Spinal cord (tissue), 10 donors: ENCODE measurements around the gene IQCF2. TPM values are rescaled to one million over a fixed set of nuclear protein-coding genes. Genes with fewer than 3 reads are reported as not detected.

Experiments used
- DNase-seq, 6 donors: peaks; one replicate each; pipeline versions ENCODE4 v3.0.0 to v3.0.0-alpha.2; 2013 to 2015; ENCODE audit warnings: low spot score in 6 of 6, low read depth in 4 of 6
- H3K27ac ChIP-seq: one replicate; pipeline ENCODE4 v1.5.1; 2013; ENCODE audit warnings: low read depth, low read length, control low read depth
- H3K27me3 ChIP-seq: one replicate; pipeline ENCODE4 v1.6.1; 2013; ENCODE audit warnings: low read length; ENCODE audit not compliant: control insufficient read depth, insufficient read depth
- H3K36me3 ChIP-seq: one replicate; pipeline ENCODE4 v1.6.1; 2013; ENCODE audit warnings: low read length; ENCODE audit not compliant: control insufficient read depth, insufficient read depth
- H3K4me1 ChIP-seq: one replicate; pipeline ENCODE4 v1.6.1; 2013; ENCODE audit warnings: low read length; ENCODE audit not compliant: control insufficient read depth, insufficient read depth
- H3K4me3 ChIP-seq: one replicate; pipeline ENCODE4 v1.5.1; 2013; ENCODE audit warnings: low read depth, low read length, control low read depth
- H3K9me3 ChIP-seq: one replicate; pipeline ENCODE4 v1.6.1; 2013; ENCODE audit warnings: low read length; ENCODE audit not compliant: control insufficient read depth, insufficient read depth
- WGBS: methylation state at CpG from one replicate; pipeline ENCODE4 v1.1.5; 2013; ENCODE audit warnings: missing lambda C conversion rate; ENCODE audit not compliant: insufficient coverage; 5-methylcytosine and 5-hydroxymethylcytosine counted together
- long read RNA-seq, 4 donors: transcript quantifications; one replicate each; lab custom pipeline, GENCODE V29; 2026
- polyA plus RNA-seq, 2 donors: library from polyadenylated mRNA; unstranded; fragments of 120-200 nt; gene quantifications; one replicate each; pipeline ENCODE4 v1.2.1, GENCODE V29; 2013; ENCODE audit not compliant: insufficient read length in 2 of 2
- total RNA-seq, 2 donors: library from RNA; depleted of rRNA in 1 of 2; stranded (reverse); fragments of 120-200 nt in 1 of 2; fragments of >200 nt in 1 of 2; gene quantifications; one replicate each; pipeline versions ENCODE4 v1.2.3 to v1.2.4, GENCODE V29; 2013 to 2014
- donor health status: healthy.

The IQCF2 gene
- total RNA-seq = not detected
- polyA plus RNA-seq = not detected
- long read RNA-seq, donor 1 = 0 reads
- long read RNA-seq, donor 2 = 0 reads
- long read RNA-seq, donor 3 = 0 reads
- long read RNA-seq, donor 4 = 0 reads

DNA sequence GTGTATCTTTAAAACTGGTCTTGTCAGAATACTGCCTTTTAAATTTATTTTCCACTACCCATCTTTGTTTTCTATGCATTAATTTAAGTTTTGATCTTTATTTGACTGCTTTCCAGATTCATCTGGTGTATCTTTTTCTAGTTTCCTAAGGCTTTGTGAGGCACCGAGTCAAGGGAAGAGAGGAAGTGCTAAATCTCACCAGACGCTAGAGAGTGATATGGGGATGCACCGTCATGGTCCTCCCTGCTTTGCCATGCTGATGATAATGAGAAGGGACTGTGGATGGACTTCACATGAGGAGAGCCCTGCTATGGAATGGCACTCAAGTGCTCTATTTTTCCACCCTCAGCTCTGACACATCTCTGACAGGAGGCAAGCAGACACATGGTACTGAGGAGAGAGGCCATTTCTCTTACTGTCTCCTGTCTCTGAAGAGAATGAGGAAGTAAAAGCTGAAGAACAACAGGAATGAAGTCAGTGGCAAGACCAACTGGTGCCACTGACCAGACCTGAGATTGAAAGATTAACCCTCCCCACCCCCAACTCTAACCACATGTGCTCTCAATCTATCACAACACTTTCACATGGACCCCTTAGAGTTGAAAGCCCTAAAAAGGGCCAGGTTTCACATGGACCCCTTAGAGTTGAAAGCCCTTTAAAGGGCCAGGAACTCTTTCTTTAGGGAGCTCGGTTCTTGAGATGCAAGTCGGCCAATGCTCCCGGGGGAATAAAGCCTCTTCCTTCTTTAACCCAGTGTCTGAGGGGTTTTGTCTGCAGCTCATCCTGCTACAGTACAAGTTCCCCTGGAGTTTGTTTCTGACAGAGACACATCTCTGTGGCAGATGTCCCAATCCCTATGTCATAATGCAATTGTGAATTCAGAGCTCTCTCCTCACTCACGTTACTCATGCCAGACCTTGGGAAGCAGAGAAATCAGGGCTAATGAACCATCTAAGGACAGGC, at the start of gene IQCF2:
Gene IQCF2 (plus strand): TSS at position 913 of the 963 bp plus-strand sequence. CDS start 52 bp downstream, outside the sequence.
- 81% methylated on average over 6 of the region's 7 CpGs for WGBS
- no peak for DNase-seq
- H3K4me3 ChIP-seq = no peak within 1 kb of the TSS

GRCh38 chr3:51813539-51813938, 47.9 kb upstream of the IQCF2 start:
- peak in 4 of 6 donors; percentile 48 to 83 (median 68) for DNase-seq
- 26% methylated on average over 6 of the region's 6 CpGs for WGBS
- no peaks in the 10 kb centered on the region for H3K9me3 ChIP-seq

More for the DNA sequence above, at the start of gene IQCF2:
- Histone ChIP-seq H3K27ac (no peak within 1 kb of the TSS), H3K9me3 (no peaks in the 10 kb centered on the region), H3K4me1 (no peaks in the 10 kb centered on the region), H3K36me3 (no peaks in the 10 kb centered on the region), H3K27me3 (no peaks in the 10 kb centered on the region)

DNA sequence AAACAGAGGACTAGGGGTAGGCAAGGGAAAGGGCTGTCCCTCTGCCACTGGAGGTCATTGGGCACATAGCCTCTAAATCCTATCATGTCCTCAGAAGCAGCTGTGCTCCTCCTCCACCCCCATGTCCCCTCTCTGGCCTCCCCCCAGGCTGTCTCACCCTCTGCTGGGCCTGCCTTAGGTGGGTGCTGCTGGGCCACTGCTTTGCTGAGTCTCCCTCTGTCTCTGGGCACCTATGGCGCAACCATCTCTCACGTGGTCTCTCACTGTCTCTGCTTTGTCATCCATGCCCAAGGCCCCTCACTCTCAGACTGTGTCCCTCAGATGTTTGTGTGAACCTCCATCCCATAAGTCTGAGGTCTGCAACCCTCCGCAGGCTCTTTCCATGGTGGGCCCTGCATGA, 47.4 kb upstream of the IQCF2 start:
- no peaks in the 10 kb centered on the region for H3K36me3 ChIP-seq
- no peaks in the 10 kb centered on the region for H3K9me3 ChIP-seq
- H3K4me3 ChIP-seq = no peak overlapping the region
- 89% methylated on average over 3 of the region's 3 CpGs for WGBS
- no peak overlapping the region for H3K27ac ChIP-seq
- no peaks in the 10 kb centered on the region for H3K27me3 ChIP-seq
- H3K4me1 ChIP-seq = peaks cover 13% of the 10 kb centered on the region
- DNase-seq = no peak

More at GRCh38 chr3:51813539-51813938, 47.9 kb upstream of the IQCF2 start:
- Histone ChIP-seq H3K27ac (no peak overlapping the region), H3K27me3 (no peaks in the 10 kb centered on the region), H3K4me1 (peaks cover 13% of the 10 kb centered on the region), H3K36me3 (no peaks in the 10 kb centered on the region), H3K4me3 (no peak overlapping the region)

DNA sequence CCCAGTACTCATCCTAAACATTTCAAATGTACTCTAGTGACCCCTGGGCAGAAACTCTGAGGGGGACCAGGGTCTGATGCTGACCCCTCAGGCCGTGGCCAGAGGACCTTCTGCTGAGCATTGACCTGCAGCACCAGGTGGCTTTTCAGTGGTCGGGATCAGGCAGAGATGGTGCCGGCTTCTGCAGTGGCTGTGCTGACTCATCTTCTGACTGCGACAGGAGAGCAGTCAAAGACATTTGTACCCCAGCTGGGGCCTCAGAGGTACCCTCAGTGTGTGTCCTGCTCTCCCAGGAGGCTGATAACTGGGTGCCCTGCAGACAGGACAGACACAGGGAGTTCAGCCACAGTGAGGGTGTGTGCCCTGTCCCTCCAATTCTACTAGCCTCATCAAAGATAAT, 45.8 kb upstream of the IQCF2 start:
- Histone ChIP-seq H3K9me3 (no peaks in the 10 kb centered on the region), H3K27ac (no peak overlapping the region), H3K27me3 (peaks cover 3% of the 10 kb centered on the region), H3K4me3 (no peak overlapping the region), H3K36me3 (no peaks in the 10 kb centered on the region), H3K4me1 (peaks cover 13% of the 10 kb centered on the region)
- DNase-seq = no peak
- 83% methylated on average over 4 of the region's 4 CpGs for WGBS

DNA sequence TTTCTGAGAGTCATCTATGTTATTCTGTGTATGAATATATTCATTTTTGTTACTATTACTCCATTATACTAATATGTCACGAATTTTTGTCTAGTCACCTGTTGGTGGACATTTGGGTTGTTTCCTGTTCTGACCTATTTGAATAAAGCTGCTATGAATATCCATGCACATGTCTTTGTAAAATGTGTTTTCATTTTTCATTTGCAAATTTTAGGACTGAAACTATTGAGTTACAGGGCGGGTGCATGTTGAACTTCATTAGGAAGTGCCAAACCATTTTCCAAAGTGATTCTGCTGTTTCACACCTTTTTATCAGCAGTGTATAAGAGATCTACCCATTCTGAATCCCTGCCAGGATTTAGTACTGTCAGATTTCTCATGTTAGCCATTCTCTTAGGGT, 44.7 kb upstream of the IQCF2 start:
- no peaks in the 10 kb centered on the region for H3K36me3 ChIP-seq
- no peak for DNase-seq
- no CpG with 5 or more reads among the region's 2 CpGs for WGBS

DNA sequence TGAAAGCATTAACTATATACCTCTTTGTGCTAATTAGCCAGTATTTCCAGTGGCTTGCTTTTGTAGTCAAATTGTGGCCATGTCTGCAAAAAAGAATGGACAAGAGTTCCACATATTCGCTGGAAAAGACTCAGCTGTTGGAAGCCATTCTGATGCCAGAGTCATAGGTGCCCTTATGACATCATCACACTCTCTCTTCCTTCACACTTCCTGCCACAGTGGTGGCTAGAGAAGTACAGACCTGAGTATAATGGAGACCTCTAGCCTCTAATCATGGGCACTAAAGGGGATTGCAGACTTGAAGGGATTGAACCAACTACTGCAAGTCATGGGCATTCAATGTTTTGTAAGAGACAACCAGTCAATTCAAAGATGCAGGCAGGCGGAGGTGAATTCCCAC, 44.0 kb upstream of the IQCF2 start:
- H3K4me1 ChIP-seq = peaks cover 13% of the 10 kb centered on the region
- H3K9me3 ChIP-seq = no peaks in the 10 kb centered on the region
- no peaks in the 10 kb centered on the region for H3K36me3 ChIP-seq
- H3K27ac ChIP-seq = no peak overlapping the region
- peaks cover 3% of the 10 kb centered on the region for H3K27me3 ChIP-seq
- DNase-seq = no peak
- H3K4me3 ChIP-seq = no peak overlapping the region
- 100% methylated on average over 1 of the region's 2 CpGs for WGBS

More for the DNA sequence above, 44.7 kb upstream of the IQCF2 start:
- Histone ChIP-seq H3K4me3 (no peak overlapping the region), H3K27me3 (peaks cover 3% of the 10 kb centered on the region), H3K4me1 (peaks cover 13% of the 10 kb centered on the region), H3K9me3 (no peaks in the 10 kb centered on the region), H3K27ac (no peak overlapping the region)

- no peaks in the 10 kb centered on the region for H3K36me3 ChIP-seq
- WGBS = 94% methylated on average over 15 of the region's 15 CpGs
Measured at GRCh38 chr3:51819151-51819550, 42.3 kb upstream of the IQCF2 start.

GRCh38 chr3:51819709-51820406, 41.6 kb upstream of the IQCF2 start:
- peaks cover 3% of the 10 kb centered on the region for H3K27me3 ChIP-seq
- H3K4me3 ChIP-seq = no peak overlapping the region
- no peak overlapping the region for H3K27ac ChIP-seq
- no peaks in the 10 kb centered on the region for H3K36me3 ChIP-seq
- no peaks in the 10 kb centered on the region for H3K9me3 ChIP-seq
- no peaks in the 10 kb centered on the region for H3K4me1 ChIP-seq
- no peak for DNase-seq
- WGBS = 49% methylated on average over 10 of the region's 12 CpGs

More at GRCh38 chr3:51819151-51819550, 42.3 kb upstream of the IQCF2 start:
- Histone ChIP-seq H3K4me3 (no peak overlapping the region), H3K27me3 (peaks cover 3% of the 10 kb centered on the region), H3K27ac (no peak overlapping the region), H3K4me1 (peaks cover 2% of the 10 kb centered on the region), H3K9me3 (no peaks in the 10 kb centered on the region)
- no peak for DNase-seq

DNA sequence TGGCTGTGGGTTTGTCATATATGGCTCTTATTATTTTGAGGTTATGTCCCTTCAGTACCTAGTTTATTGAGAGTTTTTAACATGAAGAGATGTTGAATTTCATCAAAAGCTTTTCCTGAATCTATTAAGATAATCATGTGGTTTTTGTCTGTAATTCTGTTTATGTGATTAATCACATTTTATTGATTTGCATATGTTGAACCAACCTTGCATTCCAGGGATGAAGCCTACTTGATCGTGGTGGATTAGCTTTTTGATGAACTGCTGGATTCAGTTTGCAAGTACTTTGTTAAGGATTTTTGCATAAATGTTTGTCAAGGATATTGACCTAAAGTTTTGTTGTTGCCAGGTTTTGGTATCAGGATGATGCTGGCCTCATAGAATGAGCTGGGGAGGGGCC, 33.1 kb upstream of the IQCF2 start:
- Histone ChIP-seq H3K4me1 (no peaks in the 10 kb centered on the region), H3K27me3 (no peaks in the 10 kb centered on the region), H3K4me3 (no peak overlapping the region), H3K36me3 (no peaks in the 10 kb centered on the region), H3K27ac (no peak overlapping the region), H3K9me3 (no peaks in the 10 kb centered on the region)
- WGBS = 73% methylated on average over 1 of the region's 1 CpG
- no peak for DNase-seq
